Mesenchymal stem cell (in vitro differentiated cells and primary cell): ENCODE measurements around the gene OLFM4.

Experiments
- DNase-seq: peaks from one replicate; pipeline ENCODE4 v3.0.0-alpha.2; 2013
- H2AFZ ChIP-seq: one replicate; pipeline ENCODE4 v1.6.1; 2013; ENCODE audit warnings: low read depth, mild to moderate bottlenecking, control low read depth, inconsistent platforms, low read length, moderate library complexity
- H2AK5ac ChIP-seq: 2 replicates; pipeline ENCODE4 v1.6.1; 2013; ENCODE audit warnings: low read length, moderate library complexity, mild to moderate bottlenecking, inconsistent platforms; ENCODE audit not compliant: severe bottlenecking
- H2BK120ac ChIP-seq: one replicate; pipeline ENCODE4 v1.6.1; 2013; ENCODE audit warnings: low read depth, mild to moderate bottlenecking, inconsistent platforms, low read length, moderate library complexity
- H2BK12ac ChIP-seq, 2 experiments: one replicate each; pipeline ENCODE4 v1.6.1; 2013; ENCODE audit warnings: inconsistent platforms in 2 of 2, low read length in 2 of 2, mild to moderate bottlenecking in 2 of 2, moderate library complexity in 2 of 2, control low read depth in 1 of 2
- H2BK15ac ChIP-seq: one replicate; pipeline ENCODE4 v1.6.1; 2013; ENCODE audit warnings: mild to moderate bottlenecking, low read depth, inconsistent platforms; ENCODE audit not compliant: poor library complexity, severe bottlenecking
- H2BK5ac ChIP-seq: 2 replicates; pipeline ENCODE4 v1.6.1; 2013; ENCODE audit warnings: low read depth, mild to moderate bottlenecking, low read length, control low read depth, inconsistent platforms; ENCODE audit not compliant: poor library complexity, severe bottlenecking
- H3K14ac ChIP-seq, 2 experiments: one replicate each; pipeline ENCODE4 v1.6.1; 2013; ENCODE audit warnings: inconsistent platforms in 2 of 2, low read length in 2 of 2, control low read depth in 1 of 2, mild to moderate bottlenecking in 1 of 2, moderate library complexity in 1 of 2
- H3K18ac ChIP-seq, 2 experiments: one replicate each; pipeline ENCODE4 v1.6.1; 2013; ENCODE audit warnings: inconsistent platforms in 2 of 2, low read length in 2 of 2, control low read depth in 1 of 2, low read depth in 1 of 2, mild to moderate bottlenecking in 1 of 2
- H3K23ac ChIP-seq, 2 experiments: one replicate each; pipeline ENCODE4 v1.6.1; 2013; ENCODE audit warnings: inconsistent platforms in 2 of 2, low read length in 2 of 2, mild to moderate bottlenecking in 2 of 2, moderate library complexity in 2 of 2, control low read depth in 1 of 2
- H3K27ac ChIP-seq: 2 replicates; pipeline ENCODE4 v1.5.1; 2013; ENCODE audit warnings: mild to moderate bottlenecking, moderate library complexity, low read length, control low read depth, inconsistent platforms; ENCODE audit not compliant: poor library complexity, severe bottlenecking
- H3K27me3 ChIP-seq, 2 experiments: 2 replicates each; pipeline versions ENCODE4 v1.6.1 to v1.7.0; 2013; ENCODE audit warnings: low read length in 2 of 2, mild to moderate bottlenecking in 2 of 2, moderate library complexity in 2 of 2, control low read depth in 1 of 2, inconsistent platforms in 1 of 2; ENCODE audit not compliant: control insufficient read depth in 1 of 2, insufficient read depth in 1 of 2
- H3K36me3 ChIP-seq, 2 experiments: 2 replicates each; pipeline versions ENCODE4 v1.6.1 to v1.7.0; 2013; ENCODE audit warnings: low read length in 2 of 2, control low read depth in 1 of 2, inconsistent platforms in 1 of 2, low read depth in 1 of 2, mild to moderate bottlenecking in 1 of 2; ENCODE audit not compliant: insufficient read depth in 2 of 2, control insufficient read depth in 1 of 2
- H3K4ac ChIP-seq, 2 experiments: one replicate each; pipeline ENCODE4 v1.6.1; 2013; ENCODE audit warnings: inconsistent platforms in 2 of 2, low read length in 2 of 2, mild to moderate bottlenecking in 2 of 2, moderate library complexity in 2 of 2, control low read depth in 1 of 2, low read depth in 1 of 2
- H3K4me1 ChIP-seq: 2 replicates; pipeline ENCODE4 v1.6.1; 2013; ENCODE audit warnings: low read depth, low read length, control low read depth; ENCODE audit not compliant: control insufficient read depth, insufficient read depth
- H3K4me2 ChIP-seq: 2 replicates; pipeline ENCODE4 v1.6.1; 2013; ENCODE audit warnings: low read length, mild to moderate bottlenecking, inconsistent platforms; ENCODE audit not compliant: poor library complexity, severe bottlenecking
- H3K4me3 ChIP-seq, 2 experiments: 2 replicates each; pipeline versions ENCODE4 v1.5.1 to v1.7.0; 2013; ENCODE audit warnings: low read length in 2 of 2, mild to moderate bottlenecking in 2 of 2, control low read depth in 1 of 2, low read depth in 1 of 2; ENCODE audit not compliant: insufficient read depth in 1 of 2
- H3K79me1 ChIP-seq: replicated peaks from 2 replicates; pipeline ENCODE4 v1.6.1; 2013; ENCODE audit warnings: mild to moderate bottlenecking, control low read depth, low read length, inconsistent platforms; ENCODE audit not compliant: poor library complexity, severe bottlenecking
- H3K9ac ChIP-seq: 2 replicates; pipeline ENCODE4 v1.7.0; 2013; ENCODE audit warnings: mild to moderate bottlenecking, low read length, moderate library complexity
- H3K9me3 ChIP-seq: 2 replicates; pipeline ENCODE4 v1.7.0; 2013; ENCODE audit warnings: mild to moderate bottlenecking, low read length; ENCODE audit not compliant: control insufficient read depth
- H4K8ac ChIP-seq: one replicate; pipeline ENCODE4 v1.6.1; 2013; ENCODE audit warnings: inconsistent platforms, mild to moderate bottlenecking, low read length, moderate library complexity
- H4K91ac ChIP-seq: one replicate; pipeline ENCODE4 v1.6.1; 2013; ENCODE audit warnings: mild to moderate bottlenecking, low read length, inconsistent platforms
- WGBS: methylation state at CpG from one replicate; pipeline ENCODE4 v1.1.7; 2013; ENCODE audit warnings: mixed read lengths; 5-methylcytosine and 5-hydroxymethylcytosine counted together

The OLFM4 gene

GRCh38 chr13:52984881-52985363, 43.7 kb upstream of the OLFM4 start:
- H3K4me1 ChIP-seq, result no peaks in the 10 kb centered on the region
- no peak overlapping the region for H3K18ac ChIP-seq
- no peak overlapping the region for H2AK5ac ChIP-seq
- no peak overlapping the region for H2BK120ac ChIP-seq
- H3K14ac ChIP-seq, result no peak overlapping the region
- no peak overlapping the region for H4K8ac ChIP-seq
- H2BK15ac ChIP-seq, result no peak overlapping the region
- no peak overlapping the region for H3K4me2 ChIP-seq
- no peaks in the 10 kb centered on the region for H3K27me3 ChIP-seq
- H3K79me1 ChIP-seq, result no peaks in the 10 kb centered on the region
- no peak overlapping the region for H2AFZ ChIP-seq
- no peak overlapping the region for H3K27ac ChIP-seq
- H4K91ac ChIP-seq, result no peak overlapping the region
- no peak overlapping the region for H3K9ac ChIP-seq
- H3K4ac ChIP-seq, result no peak overlapping the region
- H3K9me3 ChIP-seq, result no peaks in the 10 kb centered on the region
- 78% methylated on average over 5 of the region's 5 CpGs for WGBS
- H2BK5ac ChIP-seq, result no peak overlapping the region
- H3K36me3 ChIP-seq, result no peaks in the 10 kb centered on the region
- H3K23ac ChIP-seq, result no peak overlapping the region
- DNase-seq, result no peak
- no peak overlapping the region for H3K4me3 ChIP-seq
- H2BK12ac ChIP-seq, result no peak overlapping the region

GRCh38 chr13:52991344-52992020, 37.1 kb upstream of the OLFM4 start:
- H2AK5ac ChIP-seq, result no peak overlapping the region
- H3K14ac ChIP-seq, result no peak overlapping the region
- H3K18ac ChIP-seq, result no peak overlapping the region

GRCh38 chr13:52992110-52992509, 36.5 kb upstream of the OLFM4 start:
- no peaks in the 10 kb centered on the region for H3K9me3 ChIP-seq
- no peak overlapping the region for H2AK5ac ChIP-seq
- no peak overlapping the region for H3K14ac ChIP-seq
- H2BK5ac ChIP-seq, result no peak overlapping the region
- H3K27ac ChIP-seq, result no peak overlapping the region
- no peak overlapping the region for H2BK120ac ChIP-seq
- no peak overlapping the region for H3K9ac ChIP-seq
- H2BK12ac ChIP-seq, result no peak overlapping the region
- no peak overlapping the region for H3K4ac ChIP-seq
- no peak for DNase-seq
- no peak overlapping the region for H2BK15ac ChIP-seq
- H3K79me1 ChIP-seq, result no peaks in the 10 kb centered on the region
- H3K36me3 ChIP-seq, result no peaks in the 10 kb centered on the region
- no peak overlapping the region for H4K8ac ChIP-seq
- H3K4me2 ChIP-seq, result no peak overlapping the region
- no peak overlapping the region for H2AFZ ChIP-seq
- no peak overlapping the region for H3K23ac ChIP-seq
- 90% methylated on average over 11 of the region's 11 CpGs for WGBS
- H3K27me3 ChIP-seq, result no peaks in the 10 kb centered on the region
- H3K18ac ChIP-seq, result no peak overlapping the region
- no peak overlapping the region for H4K91ac ChIP-seq
- no peaks in the 10 kb centered on the region for H3K4me1 ChIP-seq
- no peak overlapping the region for H3K4me3 ChIP-seq

More at GRCh38 chr13:52991344-52992020, 37.1 kb upstream of the OLFM4 start:
- H3K9ac ChIP-seq, result no peak overlapping the region
- no peaks in the 10 kb centered on the region for H3K4me1 ChIP-seq
- H3K79me1 ChIP-seq, result no peaks in the 10 kb centered on the region
- H2BK5ac ChIP-seq, result no peak overlapping the region
- H2BK15ac ChIP-seq, result no peak overlapping the region
- no peak overlapping the region for H3K27ac ChIP-seq
- no peaks in the 10 kb centered on the region for H3K27me3 ChIP-seq
- no peak for DNase-seq
- no peak overlapping the region for H2BK12ac ChIP-seq
- no peak overlapping the region for H3K4me3 ChIP-seq
- H3K4ac ChIP-seq, result no peak overlapping the region
- no peak overlapping the region for H3K23ac ChIP-seq
- no peaks in the 10 kb centered on the region for H3K36me3 ChIP-seq
- H3K9me3 ChIP-seq, result no peaks in the 10 kb centered on the region
- no peak overlapping the region for H4K91ac ChIP-seq
- H2AFZ ChIP-seq, result no peak overlapping the region
- no peak overlapping the region for H3K4me2 ChIP-seq
- H2BK120ac ChIP-seq, result no peak overlapping the region
- WGBS, result 87% methylated on average over 10 of the region's 13 CpGs
- no peak overlapping the region for H4K8ac ChIP-seq

GRCh38 chr13:52994051-52994450, 34.6 kb upstream of the OLFM4 start:
- no peak overlapping the region for H4K91ac ChIP-seq
- H3K14ac ChIP-seq, result no peak overlapping the region
- no peak overlapping the region for H3K4ac ChIP-seq
- no peak overlapping the region for H2BK120ac ChIP-seq
- no peak overlapping the region for H3K4me2 ChIP-seq
- H3K9me3 ChIP-seq, result no peaks in the 10 kb centered on the region
- no peaks in the 10 kb centered on the region for H3K4me1 ChIP-seq
- WGBS, result 100% methylated on average over 1 of the region's 2 CpGs
- H3K18ac ChIP-seq, result no peak overlapping the region
- H2AFZ ChIP-seq, result no peak overlapping the region
- no peak overlapping the region for H4K8ac ChIP-seq
- H2BK15ac ChIP-seq, result no peak overlapping the region
- no peak overlapping the region for H3K23ac ChIP-seq
- H2AK5ac ChIP-seq, result no peak overlapping the region
- no peak overlapping the region for H3K9ac ChIP-seq
- no peaks in the 10 kb centered on the region for H3K27me3 ChIP-seq
- H3K4me3 ChIP-seq, result no peak overlapping the region
- no peaks in the 10 kb centered on the region for H3K79me1 ChIP-seq
- no peak for DNase-seq
- no peak overlapping the region for H2BK5ac ChIP-seq
- H2BK12ac ChIP-seq, result no peak overlapping the region
- no peaks in the 10 kb centered on the region for H3K36me3 ChIP-seq
- H3K27ac ChIP-seq, result no peak overlapping the region
